ENCODE results near the gene ABHD2. TPM values are rescaled to one million over a fixed set of nuclear protein-coding genes. Genes with fewer than 3 reads are reported as not detected.
A peak's percentile ranks its signal among the peaks of the same experiment; 100 is the strongest.

The ABHD2 gene
- total and polyA plus RNA-seq, 2 experiments from 2014 or later: 5.2 to 15.2 TPM

GRCh38 chr15:89171136-89172072 lies 83.1 kb downstream of the ABHD2 start:
- ATAC-seq (peak; percentile 97), DNase-seq (ENCODE audit: low spot score) (peak; percentile 93)
- H3K79me2 ChIP-seq (replicated peaks; ENCODE audit: insufficient read depth): no peaks in the 10 kb centered on the region
- H3K36me3 ChIP-seq (ENCODE audit: insufficient read depth): no peaks in the 10 kb centered on the region
- H3K9me2 ChIP-seq (ENCODE audit: insufficient read depth): no peaks in the 10 kb centered on the region
- H3K27me3 ChIP-seq (ENCODE audit: insufficient read depth): no peaks in the 10 kb centered on the region
- Mint-ChIP-seq H3K27ac (no peak overlapping the region; the same call in 1 of the 2 replicates), H3K27me3 (ENCODE audit: insufficient read depth, low read depth, poor library complexity) (peaks cover 2% of the 10 kb centered on the region), H3K36me3 (ENCODE audit: low read depth) (no peaks in the 10 kb centered on the region), H3K4me3 (no peak overlapping the region), H3K4me1 (peaks cover 11% of the 10 kb centered on the region), H3K9me3 (no peaks in the 10 kb centered on the region)
- no peak overlapping the region for H3K27ac ChIP-seq (ENCODE audit: low read depth)
- H3F3A ChIP-seq (replicated peaks; ENCODE audit: low read depth): no peaks in the 10 kb centered on the region
- no peak overlapping the region for H2AFZ ChIP-seq
- no peak overlapping the region for H3K4me3 ChIP-seq
- H4K20me1 ChIP-seq (replicated peaks; ENCODE audit: insufficient read depth): no peaks in the 10 kb centered on the region
- no peak overlapping the region for H3K4me2 ChIP-seq
- peak; percentile 91 to 95 for TF ChIP-seq CTCF (conservative IDR thresholded peaks at IDR 0.05; ENCODE audit: low read depth in 2 of 2)
- TF ChIP-seq POLR2AphosphoS5 (IDR thresholded peaks at IDR 0.05; ENCODE audit: low read depth): no peak
- peaks cover 3% of the 10 kb centered on the region; the same call in 1 of the 2 replicates for H3K4me1 ChIP-seq (ENCODE audit: insufficient read depth)

- no peaks in the 10 kb centered on the region for H4K20me1 ChIP-seq (replicated peaks; ENCODE audit: insufficient read depth)
- DNase-seq (ENCODE audit: low spot score) (no peak), ATAC-seq (no peak)
- H3K4me3 ChIP-seq: no peak overlapping the region
- no peaks in the 10 kb centered on the region for H3K36me3 ChIP-seq (ENCODE audit: insufficient read depth)
- no peak overlapping the region for H3K27ac Mint-ChIP-seq
- H3K4me1 ChIP-seq (ENCODE audit: insufficient read depth): no peaks in the 10 kb centered on the region
- no peaks in the 10 kb centered on the region for H3K27me3 ChIP-seq (ENCODE audit: insufficient read depth)
- peaks cover 2% of the 10 kb centered on the region for H3K27me3 Mint-ChIP-seq (ENCODE audit: insufficient read depth, low read depth, poor library complexity)
- H3K4me3 Mint-ChIP-seq: no peak overlapping the region
- no peaks in the 10 kb centered on the region for H3F3A ChIP-seq (replicated peaks; ENCODE audit: low read depth)
- no peaks in the 10 kb centered on the region for H3K36me3 Mint-ChIP-seq (ENCODE audit: low read depth)
- no peaks in the 10 kb centered on the region for H3K9me3 Mint-ChIP-seq
- no peak overlapping the region for H3K27ac ChIP-seq (ENCODE audit: low read depth)
- H3K79me2 ChIP-seq (replicated peaks; ENCODE audit: insufficient read depth): no peaks in the 10 kb centered on the region
- no peak overlapping the region for H3K4me2 ChIP-seq
- H3K9me2 ChIP-seq (ENCODE audit: insufficient read depth): no peaks in the 10 kb centered on the region
- no peak overlapping the region for H2AFZ ChIP-seq
- peaks cover 6% of the 10 kb centered on the region; the same call in 2 of the 3 replicates for H3K4me1 Mint-ChIP-seq
- TF ChIP-seq ZNF114 (CRISPR knock-in tag; IDR thresholded peaks at IDR 0.05) (no peak), REST (IDR thresholded peaks at IDR 0.05; ENCODE audit: unreplicated experiment) (no peak), EZH2 (IDR thresholded peaks at IDR 0.05; ENCODE audit: low read depth, unreplicated experiment) (no peak), EZH2phosphoT487 (IDR thresholded peaks at IDR 0.05; ENCODE audit: unreplicated experiment) (no peak), ZNF331 (CRISPR knock-in tag; IDR thresholded peaks at IDR 0.05; ENCODE audit: low read depth) (no peak), CTCF (conservative IDR thresholded peaks at IDR 0.05; ENCODE audit: low read depth in 2 of 2) (no peak), JUNB (IDR thresholded peaks at IDR 0.05; ENCODE audit: unreplicated experiment) (no peak), CREB1 (CRISPR knock-in tag; IDR thresholded peaks at IDR 0.05; ENCODE audit: low read depth) (no peak), POLR2AphosphoS5 (IDR thresholded peaks at IDR 0.05; ENCODE audit: low read depth) (no peak), NANOG (IDR thresholded peaks at IDR 0.05; ENCODE audit: borderline replicate concordance) (no peak), STAT1 (IDR thresholded peaks at IDR 0.05; ENCODE audit: unreplicated experiment) (no peak), ETS1 (IDR thresholded peaks at IDR 0.05) (no peak)
Observed at GRCh38 chr15:89172921-89173320, 84.7 kb downstream of the ABHD2 start.

All from GM23338 (cell line).